Right atrium auricular region (tissue), 2 donors: ENCODE data around the gene RASSF9. TPM values are rescaled to one million over a fixed set of nuclear protein-coding genes. Genes with fewer than 3 reads are reported as not detected.

Experiments used
- DNase-seq: peaks from one replicate; pipeline ENCODE4 v3.0.0-alpha.2; 2019; ENCODE audit warnings: low spot score
- H3K27ac ChIP-seq, 2 donors: fragments of 200-600 bp; sonication (generic); 1 replicate in 1 of 2; 2 replicates in 1 of 2; pipeline ENCODE4 v1.5.1; 2016 to 2019
- H3K27me3 ChIP-seq, 2 donors: fragments of 200-600 bp; sonication (generic); one replicate each; pipeline versions ENCODE4 v1.5.1 to v1.6.0; 2017 to 2019
- H3K36me3 ChIP-seq: fragments of 200-600 bp; sonication (generic); one replicate; pipeline ENCODE4 v1.5.1; 2016
- H3K4me1 ChIP-seq, 2 donors: fragments of 200-600 bp; sonication (generic); one replicate each; pipeline versions ENCODE4 v1.5.1 to v1.6.0; 2017 to 2019
- H3K4me3 ChIP-seq, 2 donors: fragments of 200-600 bp; sonication (generic); 1 replicate in 1 of 2; 2 replicates in 1 of 2; pipeline ENCODE4 v1.5.1; 2017 to 2019; ENCODE audit warnings: mild to moderate bottlenecking in 1 of 2, moderate library complexity in 1 of 2
- H3K9me3 ChIP-seq, 2 donors: fragments of 200-600 bp; sonication (generic); one replicate each; pipeline ENCODE4 v1.5.1; 2019
- total RNA-seq, 2 donors: library from RNA; depleted of rRNA; stranded (reverse); fragments of >200 nt; gene quantifications; one replicate each; pipeline ENCODE4 v1.1.0, GENCODE V29; 2016
- TF ChIP-seq, protein P1 (sequence below), 2 donors: fragments of 200-600 bp; sonication (generic); IDR thresholded peaks; one replicate each; pipeline ENCODE4 v1.5.1; 2019; ENCODE audit warnings: antibody characterized with exemption in 2 of 2

The RASSF9 gene
- total RNA-seq, 2 donors from 2014 or later, result 2.2 to 2.9 TPM

DNA sequence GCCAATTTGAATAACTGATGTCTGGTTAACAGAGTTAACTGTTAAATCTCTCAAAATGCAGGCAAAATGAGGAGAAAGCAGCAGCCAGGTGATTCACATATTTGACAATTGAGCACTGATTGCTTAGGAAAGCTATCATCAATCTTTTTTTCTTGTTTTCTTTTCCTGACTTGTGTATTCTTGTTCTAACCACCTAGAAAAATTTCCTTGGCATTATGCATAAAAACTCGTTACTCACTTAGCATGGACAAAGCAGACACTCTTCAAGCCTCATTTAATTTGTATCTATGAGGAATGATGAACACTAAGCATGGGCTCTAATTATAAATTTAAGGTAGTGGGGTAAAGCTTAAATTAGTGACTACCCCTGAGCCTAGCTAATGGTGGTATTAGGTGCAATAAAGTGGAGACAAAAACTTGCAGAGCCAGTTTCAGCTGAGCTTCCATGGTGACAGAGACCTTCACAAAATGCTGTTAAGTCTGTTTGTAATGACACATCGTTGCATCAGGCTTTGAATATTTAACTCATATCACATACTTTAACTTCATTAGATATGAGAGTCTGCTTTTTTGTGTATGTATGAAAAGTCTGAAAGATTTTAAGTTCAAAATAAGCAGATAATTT lies 52.0 kb downstream of the RASSF9 start:
- no peak for DNase-seq
- no peaks in the 10 kb centered on the region for H3K27me3 ChIP-seq
- no peak overlapping the region for H3K4me3 ChIP-seq
- H3K4me1 ChIP-seq, result no peaks in the 10 kb centered on the region
- H3K27ac ChIP-seq, result no peak overlapping the region
- TF ChIP-seq, protein P1, sequence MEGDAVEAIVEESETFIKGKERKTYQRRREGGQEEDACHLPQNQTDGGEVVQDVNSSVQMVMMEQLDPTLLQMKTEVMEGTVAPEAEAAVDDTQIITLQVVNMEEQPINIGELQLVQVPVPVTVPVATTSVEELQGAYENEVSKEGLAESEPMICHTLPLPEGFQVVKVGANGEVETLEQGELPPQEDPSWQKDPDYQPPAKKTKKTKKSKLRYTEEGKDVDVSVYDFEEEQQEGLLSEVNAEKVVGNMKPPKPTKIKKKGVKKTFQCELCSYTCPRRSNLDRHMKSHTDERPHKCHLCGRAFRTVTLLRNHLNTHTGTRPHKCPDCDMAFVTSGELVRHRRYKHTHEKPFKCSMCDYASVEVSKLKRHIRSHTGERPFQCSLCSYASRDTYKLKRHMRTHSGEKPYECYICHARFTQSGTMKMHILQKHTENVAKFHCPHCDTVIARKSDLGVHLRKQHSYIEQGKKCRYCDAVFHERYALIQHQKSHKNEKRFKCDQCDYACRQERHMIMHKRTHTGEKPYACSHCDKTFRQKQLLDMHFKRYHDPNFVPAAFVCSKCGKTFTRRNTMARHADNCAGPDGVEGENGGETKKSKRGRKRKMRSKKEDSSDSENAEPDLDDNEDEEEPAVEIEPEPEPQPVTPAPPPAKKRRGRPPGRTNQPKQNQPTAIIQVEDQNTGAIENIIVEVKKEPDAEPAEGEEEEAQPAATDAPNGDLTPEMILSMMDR (IDR thresholded peaks at IDR 0.05), result no peak
- no peaks in the 10 kb centered on the region for H3K9me3 ChIP-seq
- H3K36me3 ChIP-seq, result no peaks in the 10 kb centered on the region

DNA sequence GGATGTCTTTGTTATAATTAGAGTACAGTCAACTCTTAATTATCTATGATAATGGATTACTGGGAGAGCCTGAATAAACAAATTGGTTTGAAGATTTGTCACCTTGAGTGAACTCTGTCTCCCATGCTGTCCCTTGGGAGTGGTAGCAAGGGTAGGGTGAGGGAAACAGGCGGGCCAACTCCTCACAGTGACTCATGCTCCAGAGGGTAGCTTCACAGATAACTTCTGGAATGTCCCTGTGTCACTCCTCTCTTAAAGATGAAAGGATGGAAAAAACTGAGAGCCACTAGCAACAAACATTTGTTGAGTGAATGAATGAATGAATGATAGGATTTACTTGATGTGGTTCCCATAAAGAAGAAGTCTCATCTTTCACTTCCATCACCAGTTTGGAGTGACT lies 53.5 kb downstream of the RASSF9 start:
- TF ChIP-seq, protein P1 (IDR thresholded peaks at IDR 0.05), result no peak
- Histone ChIP-seq H3K4me1 (no peaks in the 10 kb centered on the region), H3K4me3 (no peak overlapping the region), H3K27ac (no peak overlapping the region), H3K9me3 (no peaks in the 10 kb centered on the region), H3K27me3 (no peaks in the 10 kb centered on the region), H3K36me3 (no peaks in the 10 kb centered on the region)
- no peak for DNase-seq

DNA sequence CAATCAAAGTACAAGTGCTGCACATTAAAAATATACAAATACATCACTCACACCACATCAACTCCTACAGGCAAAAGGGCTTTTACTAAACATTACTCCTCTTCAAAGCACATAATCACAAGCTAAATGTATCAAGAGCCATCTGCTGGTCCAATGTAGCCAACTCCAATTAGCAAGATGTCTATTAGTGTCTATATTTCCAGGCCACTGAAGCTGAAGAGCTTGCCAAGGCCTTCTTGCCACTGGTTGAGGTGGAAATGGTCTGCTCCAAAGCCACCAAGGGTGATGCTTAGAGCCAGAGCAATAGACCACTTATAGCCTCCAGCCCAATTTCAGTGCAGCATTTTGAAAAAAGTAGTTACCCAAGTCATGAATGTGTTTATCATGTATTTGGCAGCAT lies 54.4 kb downstream of the RASSF9 start:
- TF ChIP-seq, protein P1 (IDR thresholded peaks at IDR 0.05), result no peak
- no peak for DNase-seq
- Histone ChIP-seq H3K9me3 (no peaks in the 10 kb centered on the region), H3K4me1 (no peaks in the 10 kb centered on the region), H3K4me3 (no peak overlapping the region), H3K36me3 (no peaks in the 10 kb centered on the region), H3K27me3 (no peaks in the 10 kb centered on the region), H3K27ac (no peak overlapping the region)

DNA sequence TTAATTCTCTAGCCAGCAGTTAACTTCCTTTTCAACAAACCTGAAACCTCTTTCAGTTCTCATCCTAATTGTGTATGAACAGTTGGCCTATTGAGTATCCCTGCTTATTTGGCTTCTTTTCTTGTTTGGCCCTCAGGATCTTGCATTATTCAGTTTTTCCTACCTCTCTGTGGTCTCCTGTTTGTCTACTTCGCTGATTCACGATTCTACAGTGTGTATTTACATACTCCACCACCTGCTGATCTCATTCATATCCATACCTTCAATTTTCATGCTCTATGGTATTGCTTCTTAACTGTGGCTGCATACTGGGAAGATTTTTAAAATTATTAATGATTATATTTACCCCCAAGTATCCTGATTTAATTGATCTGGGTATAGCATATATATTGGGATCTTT lies 56.4 kb downstream of the RASSF9 start:
- no peak for DNase-seq
- no peaks in the 10 kb centered on the region for H3K36me3 ChIP-seq
- TF ChIP-seq, protein P1 (IDR thresholded peaks at IDR 0.05), result no peak
- H3K4me1 ChIP-seq, result no peaks in the 10 kb centered on the region
- no peak overlapping the region for H3K27ac ChIP-seq
- H3K27me3 ChIP-seq, result no peaks in the 10 kb centered on the region
- H3K4me3 ChIP-seq, result no peak overlapping the region
- H3K9me3 ChIP-seq, result no peaks in the 10 kb centered on the region

DNA sequence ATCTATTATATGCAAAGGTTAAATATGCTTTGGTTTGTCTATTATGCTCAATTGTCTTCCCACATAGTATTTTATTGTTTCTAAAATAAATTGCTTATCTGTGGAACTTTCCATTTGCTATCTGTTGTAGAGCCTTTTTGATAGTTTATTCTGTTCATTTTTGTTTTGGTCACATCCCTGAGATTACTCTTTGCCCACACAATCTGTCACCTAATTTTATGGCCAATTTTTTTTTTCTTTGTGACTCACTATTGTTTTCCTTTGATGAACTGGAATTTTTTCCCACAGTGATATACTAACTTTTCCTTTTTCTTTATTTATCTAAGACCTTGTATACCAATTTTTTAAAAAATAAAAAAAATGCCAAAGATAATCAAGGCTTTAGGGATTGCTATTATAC lies 61.1 kb downstream of the RASSF9 start:
- no peaks in the 10 kb centered on the region for H3K36me3 ChIP-seq
- H3K4me3 ChIP-seq, result no peak overlapping the region
- H3K27ac ChIP-seq, result no peak overlapping the region
- H3K4me1 ChIP-seq, result no peaks in the 10 kb centered on the region
- TF ChIP-seq, protein P1 (IDR thresholded peaks at IDR 0.05), result no peak
- DNase-seq, result no peak
- H3K9me3 ChIP-seq, result no peaks in the 10 kb centered on the region
- no peaks in the 10 kb centered on the region for H3K27me3 ChIP-seq

DNA sequence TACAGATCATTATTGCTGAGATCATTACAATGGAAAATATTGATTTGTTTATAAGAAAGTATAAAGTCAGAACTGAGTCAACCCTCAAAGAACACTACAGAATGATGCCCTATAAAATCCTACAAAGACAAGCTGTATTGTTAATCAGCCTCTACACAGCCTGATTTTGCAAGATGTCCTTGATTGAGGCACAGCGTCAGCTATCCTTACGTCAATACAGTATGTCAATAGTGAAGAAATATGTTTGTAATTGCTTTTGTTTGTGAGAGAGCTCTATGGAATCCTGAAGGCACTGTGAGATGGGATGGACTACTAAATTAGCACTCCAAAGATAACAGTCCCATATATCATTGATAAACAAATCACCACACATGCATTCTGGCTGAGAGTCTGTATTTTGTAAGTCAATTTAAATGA lies 70.7 kb downstream of the RASSF9 start:
- Histone ChIP-seq H3K4me1 (no peaks in the 10 kb centered on the region), H3K27ac (no peak overlapping the region), H3K36me3 (no peaks in the 10 kb centered on the region), H3K27me3 (no peaks in the 10 kb centered on the region), H3K9me3 (no peaks in the 10 kb centered on the region), H3K4me3 (no peak overlapping the region)
- TF ChIP-seq, protein P1 (IDR thresholded peaks at IDR 0.05), result no peak
- DNase-seq, result no peak
